GM06990 (cell line): Measurements from ENCODE around the gene SERPINH1.

Experiments used
- DNase-seq: peaks from one replicate; pipeline ENCODE4 v3.0.0-alpha.2; 2011; ENCODE audit not compliant: insufficient read length; ENCODE audit errors: extremely low read depth
- H3K27me3 ChIP-seq: replicated peaks from 2 replicates; pipeline ENCODE4 v1.6.0; 2011; ENCODE audit warnings: low read length; ENCODE audit not compliant: control insufficient read depth, insufficient read depth
- H3K36me3 ChIP-seq: 2 replicates; pipeline ENCODE4 v1.5.1; 2011; ENCODE audit warnings: low read length; ENCODE audit not compliant: control insufficient read depth, insufficient read depth
- H3K4me3 ChIP-seq: replicated peaks from 2 replicates; pipeline ENCODE4 v1.5.1; 2011; ENCODE audit warnings: low read depth, mild to moderate bottlenecking, control low read depth, low read length
- TF ChIP-seq, protein P1 (sequence below): IDR thresholded peaks from 2 replicates; pipeline ENCODE4 v1.5.1; 2011; ENCODE audit warnings: low read length, control low read depth, mild to moderate bottlenecking, inconsistent platforms; ENCODE audit not compliant: insufficient read depth, poor library complexity, severe bottlenecking

The SERPINH1 gene

DNA sequence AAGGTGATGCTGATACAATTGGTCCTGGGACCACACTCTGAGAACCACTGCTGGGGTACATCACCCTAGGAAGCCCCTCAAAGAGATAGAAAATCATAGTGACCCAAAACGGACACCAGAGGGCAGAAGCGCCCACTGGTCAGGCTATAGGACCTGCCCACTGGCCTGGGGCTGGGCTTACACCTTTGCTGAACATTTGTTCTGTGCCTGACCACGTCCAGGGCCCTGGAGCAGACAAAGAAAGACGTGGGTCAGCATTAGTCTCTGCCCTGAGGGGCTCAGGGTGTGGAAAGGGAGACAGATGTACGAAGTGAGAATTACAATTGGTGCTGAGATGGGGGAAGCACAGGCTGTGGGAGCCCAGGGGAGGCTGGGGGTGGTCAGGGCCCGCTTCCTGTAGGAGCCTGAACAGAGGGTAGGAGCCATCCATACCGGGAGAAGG is 14.4 kb upstream of the SERPINH1 start:
- no peaks in the 10 kb centered on the region for H3K27me3 ChIP-seq
- TF ChIP-seq, protein P1, sequence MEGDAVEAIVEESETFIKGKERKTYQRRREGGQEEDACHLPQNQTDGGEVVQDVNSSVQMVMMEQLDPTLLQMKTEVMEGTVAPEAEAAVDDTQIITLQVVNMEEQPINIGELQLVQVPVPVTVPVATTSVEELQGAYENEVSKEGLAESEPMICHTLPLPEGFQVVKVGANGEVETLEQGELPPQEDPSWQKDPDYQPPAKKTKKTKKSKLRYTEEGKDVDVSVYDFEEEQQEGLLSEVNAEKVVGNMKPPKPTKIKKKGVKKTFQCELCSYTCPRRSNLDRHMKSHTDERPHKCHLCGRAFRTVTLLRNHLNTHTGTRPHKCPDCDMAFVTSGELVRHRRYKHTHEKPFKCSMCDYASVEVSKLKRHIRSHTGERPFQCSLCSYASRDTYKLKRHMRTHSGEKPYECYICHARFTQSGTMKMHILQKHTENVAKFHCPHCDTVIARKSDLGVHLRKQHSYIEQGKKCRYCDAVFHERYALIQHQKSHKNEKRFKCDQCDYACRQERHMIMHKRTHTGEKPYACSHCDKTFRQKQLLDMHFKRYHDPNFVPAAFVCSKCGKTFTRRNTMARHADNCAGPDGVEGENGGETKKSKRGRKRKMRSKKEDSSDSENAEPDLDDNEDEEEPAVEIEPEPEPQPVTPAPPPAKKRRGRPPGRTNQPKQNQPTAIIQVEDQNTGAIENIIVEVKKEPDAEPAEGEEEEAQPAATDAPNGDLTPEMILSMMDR, result peak; percentile 81
- no peak for DNase-seq
- no peaks in the 10 kb centered on the region for H3K36me3 ChIP-seq
- no peak overlapping the region for H3K4me3 ChIP-seq

DNA sequence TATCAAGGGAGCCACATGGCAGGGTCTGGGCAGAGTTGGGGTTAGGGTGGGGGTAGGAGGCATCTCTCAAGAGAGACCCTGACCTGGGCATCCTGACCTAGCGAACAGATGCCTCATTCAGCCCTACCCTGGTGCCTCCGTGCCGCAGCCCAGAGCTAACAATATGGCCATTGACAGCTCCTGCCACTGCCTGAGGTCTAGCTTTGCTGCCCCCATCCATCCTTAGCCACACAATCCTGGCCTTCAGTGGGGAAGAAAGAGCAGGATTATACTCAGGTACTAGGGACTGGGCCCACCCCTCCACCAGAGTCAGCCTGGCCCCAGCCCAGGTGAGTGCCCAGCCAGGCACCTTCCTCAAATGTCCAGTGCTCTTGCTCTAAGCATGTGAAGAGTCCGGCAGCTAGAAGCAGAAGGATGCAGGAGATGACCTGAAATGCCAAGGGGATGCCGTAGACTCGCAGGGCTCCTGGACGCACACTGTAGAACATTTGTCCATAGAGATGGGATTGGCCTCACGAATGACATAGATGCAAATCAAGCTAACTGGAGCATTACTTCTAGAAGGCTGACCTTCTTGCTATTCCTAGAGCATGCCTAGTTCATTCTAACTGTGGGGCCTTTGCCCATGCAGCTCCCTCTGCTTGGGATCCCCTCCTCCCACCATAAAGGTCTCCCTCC is 13.3 kb upstream of the SERPINH1 start:
- Histone ChIP-seq H3K36me3 (no peaks in the 10 kb centered on the region), H3K4me3 (no peak overlapping the region), H3K27me3 (no peaks in the 10 kb centered on the region)
- no peak for DNase-seq
- TF ChIP-seq, protein P1, result no peak

- Histone ChIP-seq H3K27me3 (no peaks in the 10 kb centered on the region), H3K4me3 (no peak overlapping the region), H3K36me3 (no peaks in the 10 kb centered on the region)
- DNase-seq, result no peak
- TF ChIP-seq, protein P1, result no peak
Measured at GRCh38 chr11:75549370-75549958, 12.6 kb upstream of the SERPINH1 start.

DNA sequence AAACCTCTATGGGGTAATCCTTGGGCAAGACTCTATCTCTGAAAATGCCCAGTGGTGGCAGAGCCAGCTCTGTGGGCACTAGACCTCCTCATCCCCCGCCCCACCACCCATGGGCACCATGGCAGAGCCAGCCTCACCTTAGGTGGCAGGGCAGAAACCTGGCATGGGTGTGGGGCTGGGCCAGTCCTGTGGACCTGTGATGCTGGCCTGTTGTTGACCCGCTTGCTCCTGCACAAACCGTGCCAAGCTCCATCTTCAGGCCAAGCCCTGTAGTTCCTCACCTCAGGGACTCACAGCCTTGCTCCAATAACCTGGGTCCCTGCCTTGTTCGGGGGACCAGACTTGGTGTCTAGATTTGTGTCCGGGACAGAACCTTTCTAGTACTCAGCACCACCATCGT is 8.9 kb upstream of the SERPINH1 start:
- TF ChIP-seq, protein P1, result no peak
- no peaks in the 10 kb centered on the region for H3K27me3 ChIP-seq
- H3K4me3 ChIP-seq, result no peak overlapping the region
- no peak for DNase-seq
- H3K36me3 ChIP-seq, result no peaks in the 10 kb centered on the region

DNA sequence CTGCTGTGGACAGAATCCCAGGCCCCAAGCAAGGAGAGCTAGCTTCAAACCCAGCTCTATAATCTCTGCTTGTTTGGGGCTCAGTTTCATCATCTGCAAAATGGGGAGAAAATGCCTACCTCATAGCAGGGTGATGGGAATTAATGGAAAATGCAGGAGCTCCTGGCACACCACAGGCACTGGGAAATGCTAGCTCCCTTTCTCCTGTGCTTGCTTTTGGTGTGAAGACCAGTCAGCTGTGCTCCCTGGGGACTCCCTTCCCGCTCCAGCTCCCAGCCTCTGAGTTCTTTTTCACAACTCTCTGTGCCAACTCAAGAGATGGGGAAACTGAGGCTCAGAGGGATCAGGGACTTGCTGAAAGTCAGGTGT is 8.2 kb upstream of the SERPINH1 start:
- Histone ChIP-seq H3K27me3 (no peaks in the 10 kb centered on the region), H3K4me3 (no peak overlapping the region), H3K36me3 (no peaks in the 10 kb centered on the region)
- TF ChIP-seq, protein P1, result no peak
- no peak for DNase-seq
